Thoracic aorta (tissue), 2 donors: ENCODE measurements around the gene SEBOX. TPM values are rescaled to one million over a fixed set of nuclear protein-coding genes. Genes with fewer than 3 reads are reported as not detected.
A peak's percentile ranks its signal among the peaks of the same experiment; 100 is the strongest.

Experiments
- ATAC-seq: fragments of 150-250 bp; one replicate; pipeline ENCODE4 v1.8.0; 2017; ENCODE audit warnings: low read depth; ENCODE audit not compliant: insufficient number of reproducible peaks, low FRiP score
- DNase-seq: peaks from one replicate; pipeline ENCODE4 v3.0.0-alpha.2; 2020; ENCODE audit warnings: low spot score
- H3K27ac ChIP-seq, 2 donors: fragments of 200-600 bp; sonication (generic); 1 replicate in 1 of 2; 2 replicates in 1 of 2; pipeline ENCODE4 v1.5.1; 2016; ENCODE audit warnings: mild to moderate bottlenecking in 2 of 2, moderate library complexity in 2 of 2
- H3K27me3 ChIP-seq: fragments of 200-600 bp; sonication (generic); replicated peaks from 2 replicates; pipeline ENCODE4 v1.6.0; 2016; ENCODE audit warnings: mild to moderate bottlenecking; ENCODE audit not compliant: insufficient read depth
- H3K36me3 ChIP-seq: fragments of 200-600 bp; sonication (generic); one replicate; pipeline ENCODE4 v1.5.1; 2016
- H3K4me1 ChIP-seq, 2 donors: fragments of 200-600 bp; sonication (generic); 1 replicate in 1 of 2; 2 replicates in 1 of 2; pipeline versions ENCODE4 v1.5.1 to v1.6.0; 2016; ENCODE audit warnings: low read depth in 2 of 2, mild to moderate bottlenecking in 1 of 2; ENCODE audit not compliant: control insufficient read depth in 1 of 2
- H3K4me3 ChIP-seq: fragments of 200-600 bp; sonication (generic); 2 replicates; pipeline ENCODE4 v1.5.1; 2016; ENCODE audit warnings: mild to moderate bottlenecking
- H3K9me3 ChIP-seq: fragments of 200-600 bp; sonication (generic); 2 replicates; pipeline ENCODE4 v1.5.1; 2016
- total RNA-seq, 2 donors: library from RNA; depleted of rRNA; stranded (reverse); fragments of >200 nt; gene quantifications; one replicate each; pipeline versions ENCODE4 v1.1.0 to v1.2.3, GENCODE V29; 2016
- TF ChIP-seq, protein P1 (sequence below): fragments of 200-600 bp; sonication (generic); IDR thresholded peaks from one replicate; pipeline ENCODE4 v1.5.1; 2019; ENCODE audit warnings: antibody characterized with exemption

Gene SEBOX
- total RNA-seq, 2 donors from 2014 or later, result not detected

DNA sequence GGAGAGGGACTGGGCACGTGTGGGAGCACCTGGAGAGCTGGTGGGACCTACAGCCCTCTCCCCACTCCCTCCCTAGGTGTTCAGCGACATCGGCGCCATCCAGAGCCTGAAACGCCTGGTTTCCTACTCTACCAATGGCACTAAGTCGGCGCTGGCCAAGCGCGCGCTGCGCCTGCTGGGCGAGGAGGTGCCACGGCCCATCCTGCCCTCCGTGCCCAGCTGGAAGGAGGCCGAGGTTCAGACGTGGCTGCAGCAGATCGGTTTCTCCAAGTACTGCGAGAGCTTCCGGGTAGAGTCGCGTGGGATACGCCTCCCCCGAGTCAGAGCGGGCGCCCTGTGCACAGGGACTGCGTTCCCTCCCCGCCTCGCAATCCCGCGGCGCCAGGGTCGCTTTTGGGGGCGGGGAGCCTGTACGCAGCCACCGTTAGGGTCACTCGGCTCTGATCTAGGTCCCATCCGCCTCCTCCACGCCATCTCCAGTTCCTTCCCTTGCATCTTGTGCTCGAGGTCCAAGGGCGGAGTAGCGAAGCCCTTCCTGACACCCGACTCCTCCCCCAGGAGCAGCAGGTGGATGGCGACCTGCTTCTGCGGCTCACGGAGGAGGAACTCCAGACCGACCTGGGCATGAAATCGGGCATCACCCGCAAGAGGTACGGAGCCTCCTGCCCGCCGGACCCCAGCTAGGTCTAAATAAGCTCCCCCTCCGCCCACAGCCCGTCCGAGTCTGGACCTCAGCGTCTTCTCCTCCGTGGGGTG lies 19.5 kb upstream of the SEBOX start:
- H3K4me3 ChIP-seq, result peak overlapping the region; percentile 70
- no peak overlapping the region for H3K27ac ChIP-seq
- H3K36me3 ChIP-seq, result peaks cover 11% of the 10 kb centered on the region

DNA sequence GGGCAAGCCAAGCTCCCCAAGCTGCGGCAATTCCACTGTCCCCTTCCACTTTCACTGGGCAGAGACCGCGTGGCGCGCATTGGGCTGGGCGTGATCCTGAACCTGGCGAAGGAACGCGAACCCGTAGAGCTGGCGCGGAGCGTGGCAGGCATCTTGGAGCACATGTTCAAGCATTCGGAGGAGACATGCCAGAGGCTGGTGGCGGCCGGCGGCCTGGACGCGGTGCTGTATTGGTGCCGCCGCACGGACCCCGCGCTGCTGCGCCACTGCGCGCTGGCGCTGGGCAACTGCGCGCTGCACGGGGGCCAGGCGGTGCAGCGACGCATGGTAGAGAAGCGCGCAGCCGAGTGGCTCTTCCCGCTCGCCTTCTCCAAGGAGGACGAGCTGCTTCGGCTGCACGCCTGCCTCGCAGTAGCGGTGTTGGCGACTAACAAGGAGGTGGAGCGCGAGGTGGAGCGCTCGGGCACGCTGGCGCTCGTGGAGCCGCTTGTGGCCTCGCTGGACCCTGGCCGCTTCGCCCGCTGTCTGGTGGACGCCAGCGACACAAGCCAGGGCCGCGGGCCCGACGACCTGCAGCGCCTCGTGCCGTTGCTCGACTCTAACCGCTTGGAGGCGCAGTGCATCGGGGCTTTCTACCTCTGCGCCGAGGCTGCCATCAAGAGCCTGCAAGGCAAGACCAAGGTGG lies 16.3 kb upstream of the SEBOX start:
- H3K4me3 ChIP-seq, result no peak overlapping the region
- no peak for ATAC-seq
- H3K27me3 ChIP-seq, result no peaks in the 10 kb centered on the region
- H3K4me1 ChIP-seq, result no peaks in the 10 kb centered on the region
- DNase-seq, result no peak
- no peak overlapping the region for H3K27ac ChIP-seq
- H3K9me3 ChIP-seq, result no peaks in the 10 kb centered on the region
- TF ChIP-seq, protein P1, sequence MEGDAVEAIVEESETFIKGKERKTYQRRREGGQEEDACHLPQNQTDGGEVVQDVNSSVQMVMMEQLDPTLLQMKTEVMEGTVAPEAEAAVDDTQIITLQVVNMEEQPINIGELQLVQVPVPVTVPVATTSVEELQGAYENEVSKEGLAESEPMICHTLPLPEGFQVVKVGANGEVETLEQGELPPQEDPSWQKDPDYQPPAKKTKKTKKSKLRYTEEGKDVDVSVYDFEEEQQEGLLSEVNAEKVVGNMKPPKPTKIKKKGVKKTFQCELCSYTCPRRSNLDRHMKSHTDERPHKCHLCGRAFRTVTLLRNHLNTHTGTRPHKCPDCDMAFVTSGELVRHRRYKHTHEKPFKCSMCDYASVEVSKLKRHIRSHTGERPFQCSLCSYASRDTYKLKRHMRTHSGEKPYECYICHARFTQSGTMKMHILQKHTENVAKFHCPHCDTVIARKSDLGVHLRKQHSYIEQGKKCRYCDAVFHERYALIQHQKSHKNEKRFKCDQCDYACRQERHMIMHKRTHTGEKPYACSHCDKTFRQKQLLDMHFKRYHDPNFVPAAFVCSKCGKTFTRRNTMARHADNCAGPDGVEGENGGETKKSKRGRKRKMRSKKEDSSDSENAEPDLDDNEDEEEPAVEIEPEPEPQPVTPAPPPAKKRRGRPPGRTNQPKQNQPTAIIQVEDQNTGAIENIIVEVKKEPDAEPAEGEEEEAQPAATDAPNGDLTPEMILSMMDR, result no peak
- no peaks in the 10 kb centered on the region for H3K36me3 ChIP-seq

More for the DNA sequence above, 19.5 kb upstream of the SEBOX start:
- no peak for ATAC-seq
- no peaks in the 10 kb centered on the region for H3K9me3 ChIP-seq
- no peaks in the 10 kb centered on the region for H3K4me1 ChIP-seq
- TF ChIP-seq, protein P1, result no peak
- H3K27me3 ChIP-seq, result no peaks in the 10 kb centered on the region
- no peak for DNase-seq

DNA sequence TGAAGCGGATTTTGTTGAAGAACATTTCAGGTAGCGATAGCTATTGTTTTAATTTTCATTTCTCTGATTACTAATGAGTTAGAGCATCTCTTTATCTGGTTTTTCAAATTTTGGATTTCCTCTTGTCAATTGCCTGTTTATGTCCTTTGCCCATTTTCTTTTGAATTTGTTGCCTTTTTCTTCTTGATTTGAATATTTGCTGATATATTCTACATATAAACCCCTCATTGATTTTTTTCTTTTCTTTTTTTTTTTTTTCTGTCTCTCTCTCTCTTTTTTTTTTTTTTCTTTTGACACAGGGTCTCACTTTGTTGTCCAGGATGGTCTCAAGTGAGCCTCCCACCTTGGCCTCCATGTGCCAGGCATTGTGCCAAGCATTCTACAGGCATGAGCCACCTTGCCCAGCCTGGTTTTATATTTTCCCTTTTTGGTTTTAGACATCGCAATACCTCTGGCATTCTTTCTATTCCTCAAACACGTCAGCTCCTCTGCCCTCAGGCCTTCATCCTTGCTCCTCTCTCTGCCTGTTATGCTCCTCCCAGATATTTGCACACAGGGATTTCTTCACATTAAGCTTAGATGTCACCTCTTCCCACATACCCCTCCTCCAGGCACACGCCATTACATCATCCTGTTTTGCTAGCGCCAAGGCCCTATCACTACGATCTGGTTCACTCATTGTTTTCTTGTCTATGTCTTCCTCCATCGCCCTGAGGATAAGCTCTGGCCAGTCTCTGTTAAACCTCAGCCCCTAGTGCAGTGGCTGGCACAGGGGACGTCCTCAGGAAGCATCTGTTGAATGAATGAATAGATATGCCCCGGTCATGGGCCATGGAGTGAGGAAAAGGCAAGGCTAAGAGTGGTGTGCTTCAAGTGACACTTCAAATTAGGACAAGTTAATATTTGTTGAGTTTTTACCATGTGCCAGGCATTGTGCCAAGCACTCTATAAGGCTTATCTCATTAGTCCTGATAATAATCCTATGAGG lies 15.1 kb upstream of the SEBOX start:
- Histone ChIP-seq H3K4me3 (no peak overlapping the region), H3K36me3 (no peaks in the 10 kb centered on the region), H3K27ac (no peak overlapping the region), H3K4me1 (no peaks in the 10 kb centered on the region), H3K27me3 (no peaks in the 10 kb centered on the region), H3K9me3 (no peaks in the 10 kb centered on the region)
- TF ChIP-seq, protein P1, result no peak
- ATAC-seq (no peak), DNase-seq (no peak)

DNA sequence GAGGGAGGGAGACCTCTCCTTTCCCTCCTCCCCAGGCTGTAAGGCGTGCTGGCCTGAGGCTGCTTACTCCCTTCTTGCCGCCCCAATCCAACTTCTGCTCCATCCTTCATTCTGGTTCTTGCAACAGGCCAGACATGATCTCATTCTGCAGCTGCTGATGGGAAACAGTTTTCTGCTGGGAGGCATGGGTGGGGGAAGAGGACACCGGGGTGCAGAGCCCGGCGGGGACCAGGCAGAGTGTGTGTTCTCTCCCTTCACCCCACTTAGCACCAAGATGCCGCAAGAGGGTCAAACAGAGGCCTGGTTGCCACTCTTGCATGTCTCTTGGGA lies 7.9 kb upstream of the SEBOX start:
- no peaks in the 10 kb centered on the region for H3K36me3 ChIP-seq
- H3K27me3 ChIP-seq, result no peaks in the 10 kb centered on the region
- H3K9me3 ChIP-seq, result no peaks in the 10 kb centered on the region
- H3K4me1 ChIP-seq, result peaks cover 11 to 28% of the 10 kb centered on the region in 2 donors
- TF ChIP-seq, protein P1, result no peak
- peak overlapping the region; percentile 73 for H3K4me3 ChIP-seq
- ATAC-seq, result no peak
- no peak overlapping the region for H3K27ac ChIP-seq
- no peak for DNase-seq
